Small intestine (tissue), 7 donors: ENCODE results near the gene HPCAL1. TPM values are rescaled to one million over a fixed set of nuclear protein-coding genes. Genes with fewer than 3 reads are reported as not detected.

Experiments
- DNase-seq, 2 donors: peaks; one replicate each; pipeline versions ENCODE4 v3.0.0 to v3.0.0-alpha.2; 2013
- FAIRE-seq: peaks from 2 replicates; lab custom pipeline; 2012; peaks lifted over from hg19 to GRCh38; lab: Jason Lieb, UNC
- H3K27ac ChIP-seq, 3 donors: one replicate each; pipeline ENCODE4 v1.5.1; 2013; ENCODE audit warnings: low read length in 2 of 3, mild to moderate bottlenecking in 2 of 3, control low read depth in 1 of 3, inconsistent platforms in 1 of 3, low read depth in 1 of 3, moderate library complexity in 1 of 3
- H3K27me3 ChIP-seq, 3 donors: one replicate each; pipeline ENCODE4 v1.6.1; 2013; ENCODE audit warnings: low read length in 3 of 3, inconsistent platforms in 1 of 3; ENCODE audit not compliant: control insufficient read depth in 3 of 3, insufficient read depth in 3 of 3
- H3K36me3 ChIP-seq, 3 donors: one replicate each; pipeline ENCODE4 v1.6.1; 2013; ENCODE audit warnings: low read length in 3 of 3, inconsistent platforms in 1 of 3, low read depth in 1 of 3, mild to moderate bottlenecking in 1 of 3, moderate library complexity in 1 of 3; ENCODE audit not compliant: control insufficient read depth in 3 of 3, insufficient read depth in 2 of 3
- H3K4me1 ChIP-seq, 3 donors: one replicate each; pipeline ENCODE4 v1.6.1; 2013; ENCODE audit warnings: low read length in 2 of 3, inconsistent platforms in 1 of 3, low read depth in 1 of 3, mild to moderate bottlenecking in 1 of 3, moderate library complexity in 1 of 3; ENCODE audit not compliant: control insufficient read depth in 3 of 3, insufficient read depth in 2 of 3
- H3K4me3 ChIP-seq, 3 donors: one replicate each; pipeline ENCODE4 v1.5.1; 2013; ENCODE audit warnings: low read length in 3 of 3, control low read depth in 1 of 3, inconsistent platforms in 1 of 3, low read depth in 1 of 3, mild to moderate bottlenecking in 1 of 3, moderate library complexity in 1 of 3
- H3K9me3 ChIP-seq, 2 donors: one replicate each; pipeline ENCODE4 v1.6.1; 2013; ENCODE audit warnings: low read depth in 1 of 2, low read length in 1 of 2; ENCODE audit not compliant: control insufficient read depth in 2 of 2, insufficient read depth in 1 of 2
- WGBS, 3 donors: extraction: QIAGEN DNeasy Blood & Tissue Kit; methylation state at CpG; one replicate each; pipeline ENCODE4 v1.1.7; 2013; 5-methylcytosine and 5-hydroxymethylcytosine counted together
- polyA plus RNA-seq, 4 donors: library from polyadenylated mRNA; stranded (reverse) in 3 of 4; unstranded in 1 of 4; fragments of 200-250 nt in 3 of 4; fragments of 120-200 nt in 1 of 4; gene quantifications; one replicate each; pipeline versions ENCODE4 v1.2.1 to v1.2.3, GENCODE V29; 2013
- donor health status: healthy with polysubstance abuse.
- donor health status: control.
- donor health status: control.
- donor health status: Bipolar disorder and iron deficiency.
- donor health status: healthy.

The HPCAL1 gene
- polyA plus RNA-seq, 4 donors: 82.3 to 142 (median 94.2) TPM

- no peak overlapping the region for H3K27ac ChIP-seq
- FAIRE-seq (no peak), DNase-seq (no peak)
- WGBS, 3 donors: 67 to 78% (median 75%) methylated on average over 6 of the region's 6 CpGs
- no peaks in the 10 kb centered on the region for H3K9me3 ChIP-seq
- no peaks in the 10 kb centered on the region for H3K27me3 ChIP-seq
- no peak overlapping the region for H3K4me3 ChIP-seq
- peaks cover 0 to 36% (median 0%) of the 10 kb centered on the region in 3 donors for H3K36me3 ChIP-seq
- peaks cover 0 to 2% (median 0%) of the 10 kb centered on the region in 3 donors for H3K4me1 ChIP-seq
These were observed 13.6 kb downstream of the HPCAL1 start for GRCh38 chr2:10316336-10316735.

GRCh38 chr2:10316860-10317259 lies 14.2 kb downstream of the HPCAL1 start:
- peaks cover 0 to 36% (median 0%) of the 10 kb centered on the region in 3 donors for H3K36me3 ChIP-seq
- DNase-seq (no peak), FAIRE-seq (no peak)
- WGBS, 3 donors: 61 to 77% (median 69%) methylated on average over 7 of the region's 7 CpGs
- H3K9me3 ChIP-seq: no peaks in the 10 kb centered on the region
- H3K27me3 ChIP-seq: no peaks in the 10 kb centered on the region
- no peaks in the 10 kb centered on the region for H3K4me1 ChIP-seq
- H3K4me3 ChIP-seq: no peak overlapping the region
- H3K27ac ChIP-seq: no peak overlapping the region

GRCh38 chr2:10317646-10318045 lies 14.9 kb downstream of the HPCAL1 start:
- FAIRE-seq (no peak), DNase-seq (no peak)
- Histone ChIP-seq H3K4me3 (no peak overlapping the region), H3K27me3 (no peaks in the 10 kb centered on the region), H3K4me1 (peaks cover 0 to 3% (median 0%) of the 10 kb centered on the region in 3 donors), H3K9me3 (peaks cover 0 to 5% of the 10 kb centered on the region in 2 donors), H3K36me3 (peaks cover 0 to 41% (median 0%) of the 10 kb centered on the region in 3 donors), H3K27ac (no peak overlapping the region)
- 78 to 82% (median 82%) methylated on average over 5 of the region's 5 CpGs for WGBS, 3 donors

GRCh38 chr2:10318345-10318744 lies 15.6 kb downstream of the HPCAL1 start:
- Histone ChIP-seq H3K4me1 (peaks cover 0 to 3% (median 0%) of the 10 kb centered on the region in 3 donors), H3K9me3 (peaks cover 0 to 7% of the 10 kb centered on the region in 2 donors), H3K27ac (no peak overlapping the region), H3K27me3 (no peaks in the 10 kb centered on the region), H3K4me3 (no peak overlapping the region), H3K36me3 (peaks cover 0 to 45% (median 0%) of the 10 kb centered on the region in 3 donors)
- no peak for DNase-seq
- no peak for FAIRE-seq
- WGBS, 3 donors: 91 to 93% (median 92%) methylated on average over 12 to 13 of the region's 13 CpGs

- Histone ChIP-seq H3K27ac (no peak overlapping the region), H3K4me3 (no peak overlapping the region), H3K27me3 (no peaks in the 10 kb centered on the region), H3K4me1 (peaks cover 1 to 3% (median 3%) of the 10 kb centered on the region in 3 donors), H3K9me3 (peaks cover 0 to 7% of the 10 kb centered on the region in 2 donors), H3K36me3 (peaks cover 0 to 46% (median 0%) of the 10 kb centered on the region in 3 donors)
- no peak for DNase-seq
- no peak for FAIRE-seq
- 82 to 88% (median 83%) methylated on average over 10 of the region's 10 CpGs for WGBS, 3 donors
These were observed 17.3 kb downstream of the HPCAL1 start for GRCh38 chr2:10319892-10320574.

- H3K4me3 ChIP-seq: no peak overlapping the region
- peaks cover 3 to 7% (median 4%) of the 10 kb centered on the region in 3 donors for H3K4me1 ChIP-seq
- H3K9me3 ChIP-seq: peaks cover 0 to 7% of the 10 kb centered on the region in 2 donors
- peaks cover 0 to 46% (median 0%) of the 10 kb centered on the region in 3 donors for H3K36me3 ChIP-seq
- FAIRE-seq: no peak
- DNase-seq: no peak
- H3K27me3 ChIP-seq: no peaks in the 10 kb centered on the region
- 96 to 100% (median 96%) methylated on average over 4 of the region's 4 CpGs for WGBS, 3 donors
- no peak overlapping the region for H3K27ac ChIP-seq
These were observed 17.8 kb downstream of the HPCAL1 start for GRCh38 chr2:10320575-10320931.

- Histone ChIP-seq H3K4me3 (no peak overlapping the region), H3K9me3 (peaks cover 0 to 7% of the 10 kb centered on the region in 2 donors), H3K36me3 (peaks cover 0 to 46% (median 0%) of the 10 kb centered on the region in 3 donors), H3K4me1 (peaks cover 3 to 10% (median 6%) of the 10 kb centered on the region in 3 donors), H3K27ac (no peak overlapping the region), H3K27me3 (no peaks in the 10 kb centered on the region)
- 89 to 90% (median 90%) methylated on average over 9 of the region's 9 CpGs for WGBS, 3 donors
- FAIRE-seq (no peak), DNase-seq (no peak)
These were observed 18.2 kb downstream of the HPCAL1 start for GRCh38 chr2:10320933-10321332.

GRCh38 chr2:10321622-10322021 lies 18.9 kb downstream of the HPCAL1 start:
- Histone ChIP-seq H3K27me3 (no peaks in the 10 kb centered on the region), H3K4me1 (peaks cover 3 to 17% (median 6%) of the 10 kb centered on the region in 3 donors), H3K4me3 (no peak overlapping the region), H3K9me3 (peaks cover 0 to 7% of the 10 kb centered on the region in 2 donors), H3K36me3 (peaks cover 0 to 44% (median 0%) of the 10 kb centered on the region in 3 donors), H3K27ac (no peak overlapping the region)
- DNase-seq: no peak
- FAIRE-seq: no peak
- 97 to 98% (median 98%) methylated on average over 6 of the region's 6 CpGs for WGBS, 3 donors
